K562 (cell line): ENCODE measurements around the gene BOLA3. TPM values are rescaled to one million over a fixed set of nuclear protein-coding genes. Genes with fewer than 3 reads are reported as not detected.

ENCODE experiments used
- ATF7 ChIP-seq: fragments of 450-650 bp; IDR thresholded peaks from 2 replicates; pipeline ENCODE4 v1.7.1; 2014; ENCODE audit warnings: mild to moderate bottlenecking, moderate library complexity
- CBFB ChIP-seq: sonication (generic); formaldehyde crosslinking; IDR thresholded peaks from 2 replicates; pipeline ENCODE4 v1.4.0; 2020; ENCODE audit warnings: mild to moderate bottlenecking, missing genetic modification reagents
- FOXA3 ChIP-seq, 2 experiments: fragments of 450-650 bp in 1 of 2; sonication (generic) in 1 of 2; formaldehyde crosslinking; IDR thresholded peaks in 1 of 2; conservative IDR thresholded peaks in 1 of 2; 2 replicates each; pipeline versions ENCODE4 v1.4.0 to v1.8.0; 2020 to 2022; ENCODE audit warnings: mild to moderate bottlenecking in 2 of 2, missing genetic modification reagents in 1 of 2
- MYC ChIP-seq, 2 experiments: fragments of 250-450 bp in 1 of 2; sonication (Bioruptor Pico) in 1 of 2; IDR thresholded peaks; 2 replicates each; pipeline versions ENCODE4 v1.5.1 to v1.6.1; 2012 to 2021; ENCODE audit warnings: low read depth in 2 of 2, borderline replicate concordance in 1 of 2, improper control_type of control experiment in 1 of 2, low read length in 1 of 2, mild to moderate bottlenecking in 1 of 2, moderate library complexity in 1 of 2
- PREB ChIP-seq: sonication (generic); formaldehyde crosslinking; IDR thresholded peaks from 2 replicates; pipeline ENCODE4 v1.8.1; 2023; ENCODE audit warnings: mild to moderate bottlenecking, missing genetic modification reagents
- PRMT5 ChIP-seq: sonication (generic); formaldehyde crosslinking; IDR thresholded peaks from 2 replicates; pipeline ENCODE4 v1.5.0; 2020; ENCODE audit warnings: missing genetic modification reagents
- RBM34 ChIP-seq: fragments of 200-400 bp; formaldehyde crosslinking; IDR thresholded peaks from 2 replicates; pipeline ENCODE4 v1.6.1; 2018; ENCODE audit warnings: low read length, borderline replicate concordance; ENCODE audit not compliant: insufficient read depth
- ZNF609 ChIP-seq: sonication (generic); formaldehyde crosslinking; IDR thresholded peaks from 2 replicates; pipeline ENCODE4 v1.8.1; 2023; ENCODE audit warnings: missing genetic modification reagents, mild to moderate bottlenecking, borderline replicate concordance
- polyA plus RNA-seq, 8 experiments: library from polyadenylated mRNA; depleted of rRNA in 4 of 8; stranded (reverse) in 5 of 8; unstranded in 3 of 8; fragments of >200 nt; fragmentation: Nextera tagmentation in 2 of 8; fragmentation: Illumina TruSeq in 1 of 8; extraction: Ambion mirVana in 2 of 8; extraction: Trizol in 1 of 8; gene quantifications; 2 replicates each; pipeline versions ENCODE4 v1.2.1 to v1.2.3, GENCODE V29; 2011 to 2014; ENCODE audit warnings: inconsistent platforms in 1 of 8, missing spikeins in 1 of 8
- total RNA-seq, 7 experiments: library from RNA; depleted of rRNA in 6 of 7; stranded (reverse); fragments of >200 nt in 6 of 7; fragmentation: Illumina TruSeq in 2 of 7; extraction: Trizol in 2 of 7; gene quantifications; 2 replicates each; pipeline versions ENCODE4 v1.2.1 to v1.2.3, GENCODE V29; 2011 to 2021; ENCODE audit warnings: low replicate concordance in 1 of 7
- TF ChIP-seq, protein P1 (sequence below): sonication (generic); formaldehyde crosslinking; IDR thresholded peaks from 2 replicates; pipeline ENCODE4 v1.8.1; 2023; ENCODE audit warnings: mild to moderate bottlenecking, missing genetic modification reagents, moderate library complexity
- TF ChIP-seq, protein P2 (sequence below): fragments of 200-800 bp; sonication (Bioruptor generic); IDR thresholded peaks from 2 replicates; pipeline ENCODE4 v1.6.1; 2016; ENCODE audit warnings: missing genetic modification characterization, missing compliant biosample characterization
- TF ChIP-seq, protein P3 (sequence below): fragments of 450-650 bp; IDR thresholded peaks from one replicate; pipeline ENCODE4 v1.6.1; 2018; ENCODE audit warnings: mild to moderate bottlenecking, moderate library complexity; ENCODE audit not compliant: partially characterized antibody

BOLA3 gene
- total and polyA plus RNA-seq, 9 of the 15 experiments (the other 6 are each of a cell fraction or from before 2014, with no cell fraction given): 149 to 619 (median 255) TPM

- TF ChIP-seq, protein P1, sequence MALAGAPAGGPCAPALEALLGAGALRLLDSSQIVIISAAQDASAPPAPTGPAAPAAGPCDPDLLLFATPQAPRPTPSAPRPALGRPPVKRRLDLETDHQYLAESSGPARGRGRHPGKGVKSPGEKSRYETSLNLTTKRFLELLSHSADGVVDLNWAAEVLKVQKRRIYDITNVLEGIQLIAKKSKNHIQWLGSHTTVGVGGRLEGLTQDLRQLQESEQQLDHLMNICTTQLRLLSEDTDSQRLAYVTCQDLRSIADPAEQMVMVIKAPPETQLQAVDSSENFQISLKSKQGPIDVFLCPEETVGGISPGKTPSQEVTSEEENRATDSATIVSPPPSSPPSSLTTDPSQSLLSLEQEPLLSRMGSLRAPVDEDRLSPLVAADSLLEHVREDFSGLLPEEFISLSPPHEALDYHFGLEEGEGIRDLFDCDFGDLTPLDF (CRISPR knock-in tag): 0 out of 2 replicates have a peak, but pooled peaks have one; percentile 23
- no peak for TF ChIP-seq ZNF609
- TF ChIP-seq FOXA3 (CRISPR knock-in tag; conservative IDR thresholded peaks at IDR 0.05 in 1 of 2, IDR thresholded peaks at IDR 0.05 in 1 of 2): no peak
- TF ChIP-seq, protein P2, sequence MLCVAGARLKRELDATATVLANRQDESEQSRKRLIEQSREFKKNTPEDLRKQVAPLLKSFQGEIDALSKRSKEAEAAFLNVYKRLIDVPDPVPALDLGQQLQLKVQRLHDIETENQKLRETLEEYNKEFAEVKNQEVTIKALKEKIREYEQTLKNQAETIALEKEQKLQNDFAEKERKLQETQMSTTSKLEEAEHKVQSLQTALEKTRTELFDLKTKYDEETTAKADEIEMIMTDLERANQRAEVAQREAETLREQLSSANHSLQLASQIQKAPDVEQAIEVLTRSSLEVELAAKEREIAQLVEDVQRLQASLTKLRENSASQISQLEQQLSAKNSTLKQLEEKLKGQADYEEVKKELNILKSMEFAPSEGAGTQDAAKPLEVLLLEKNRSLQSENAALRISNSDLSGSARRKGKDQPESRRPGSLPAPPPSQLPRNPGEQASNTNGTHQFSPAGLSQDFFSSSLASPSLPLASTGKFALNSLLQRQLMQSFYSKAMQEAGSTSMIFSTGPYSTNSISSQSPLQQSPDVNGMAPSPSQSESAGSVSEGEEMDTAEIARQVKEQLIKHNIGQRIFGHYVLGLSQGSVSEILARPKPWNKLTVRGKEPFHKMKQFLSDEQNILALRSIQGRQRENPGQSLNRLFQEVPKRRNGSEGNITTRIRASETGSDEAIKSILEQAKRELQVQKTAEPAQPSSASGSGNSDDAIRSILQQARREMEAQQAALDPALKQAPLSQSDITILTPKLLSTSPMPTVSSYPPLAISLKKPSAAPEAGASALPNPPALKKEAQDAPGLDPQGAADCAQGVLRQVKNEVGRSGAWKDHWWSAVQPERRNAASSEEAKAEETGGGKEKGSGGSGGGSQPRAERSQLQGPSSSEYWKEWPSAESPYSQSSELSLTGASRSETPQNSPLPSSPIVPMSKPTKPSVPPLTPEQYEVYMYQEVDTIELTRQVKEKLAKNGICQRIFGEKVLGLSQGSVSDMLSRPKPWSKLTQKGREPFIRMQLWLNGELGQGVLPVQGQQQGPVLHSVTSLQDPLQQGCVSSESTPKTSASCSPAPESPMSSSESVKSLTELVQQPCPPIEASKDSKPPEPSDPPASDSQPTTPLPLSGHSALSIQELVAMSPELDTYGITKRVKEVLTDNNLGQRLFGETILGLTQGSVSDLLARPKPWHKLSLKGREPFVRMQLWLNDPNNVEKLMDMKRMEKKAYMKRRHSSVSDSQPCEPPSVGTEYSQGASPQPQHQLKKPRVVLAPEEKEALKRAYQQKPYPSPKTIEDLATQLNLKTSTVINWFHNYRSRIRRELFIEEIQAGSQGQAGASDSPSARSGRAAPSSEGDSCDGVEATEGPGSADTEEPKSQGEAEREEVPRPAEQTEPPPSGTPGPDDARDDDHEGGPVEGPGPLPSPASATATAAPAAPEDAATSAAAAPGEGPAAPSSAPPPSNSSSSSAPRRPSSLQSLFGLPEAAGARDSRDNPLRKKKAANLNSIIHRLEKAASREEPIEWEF (CRISPR knock-in tag): no peak
- TF ChIP-seq CBFB (CRISPR knock-in tag): no peak
- peak; percentile 76 for TF ChIP-seq MYC (IDR thresholded peaks at IDR 0.05; ENCODE audit: low read depth, low read length)
- TF ChIP-seq MYC (CRISPR knock-in tag; IDR thresholded peaks at IDR 0.05; ENCODE audit: borderline replicate concordance, low read depth): peak; percentile 76; the same call in 1 of the 2 replicates
- no peak for TF ChIP-seq RBM34
- peak; percentile 70 for TF ChIP-seq ATF7
- TF ChIP-seq PREB (CRISPR knock-in tag): 0 out of 2 replicates have a peak, but pooled peaks have one; percentile 71
- no peak for TF ChIP-seq PRMT5 (CRISPR knock-in tag)
- TF ChIP-seq, protein P3, sequence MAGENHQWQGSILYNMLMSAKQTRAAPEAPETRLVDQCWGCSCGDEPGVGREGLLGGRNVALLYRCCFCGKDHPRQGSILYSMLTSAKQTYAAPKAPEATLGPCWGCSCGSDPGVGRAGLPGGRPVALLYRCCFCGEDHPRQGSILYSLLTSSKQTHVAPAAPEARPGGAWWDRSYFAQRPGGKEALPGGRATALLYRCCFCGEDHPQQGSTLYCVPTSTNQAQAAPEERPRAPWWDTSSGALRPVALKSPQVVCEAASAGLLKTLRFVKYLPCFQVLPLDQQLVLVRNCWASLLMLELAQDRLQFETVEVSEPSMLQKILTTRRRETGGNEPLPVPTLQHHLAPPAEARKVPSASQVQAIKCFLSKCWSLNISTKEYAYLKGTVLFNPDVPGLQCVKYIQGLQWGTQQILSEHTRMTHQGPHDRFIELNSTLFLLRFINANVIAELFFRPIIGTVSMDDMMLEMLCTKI: no peak
Measured at GRCh38 chr2:74147727-74148456, at the start of gene BOLA3 (continued).
